Endothelial cell of umbilical vein (primary cell): ENCODE data around the gene ANKRD44. TPM values are rescaled to one million over a fixed set of nuclear protein-coding genes. Genes with fewer than 3 reads are reported as not detected.

Experiments used
- BruUV-seq: library from RNA; stranded (reverse); fragments of 400-500 nt; replicated peaks from 2 replicates; lab custom pipeline; 2021; lab: Mats Ljungman, UMichigan
- CTCF ChIA-PET: fragments of 300-600, 350-600 bp; sonication (Branson Sonifier 250); formaldehyde crosslinking; loops from one replicate; lab custom pipeline; 2021; ENCODE audit warnings: antibody characterized with exemption, inconsistent platforms; lab: Charles Lee
- POLR2A ChIA-PET: fragments of 300-600, 350-600 bp; sonication (Branson Sonifier 250); formaldehyde crosslinking; loops from one replicate; lab custom pipeline; 2021; ENCODE audit warnings: antibody characterized with exemption, inconsistent platforms; lab: Charles Lee
- DNase-seq: peaks from one replicate; pipeline ENCODE4 v3.0.0-alpha.2; 2011; ENCODE audit warnings: low read depth, low spot score
- FAIRE-seq: peaks from 2 replicates; lab custom pipeline; 2011; peaks lifted over from hg19 to GRCh38; lab: Jason Lieb, UNC
- H2AFZ ChIP-seq: 2 replicates; pipeline ENCODE4 v1.6.0; 2012; ENCODE audit warnings: low read depth, low read length, control low read depth, inconsistent platforms
- H3K27ac ChIP-seq: 2 replicates; pipeline ENCODE4 v1.5.1; 2011; ENCODE audit warnings: low read depth, mild to moderate bottlenecking, control low read depth, low read length, moderate library complexity; ENCODE audit not compliant: insufficient read depth
- H3K27me3 ChIP-seq, 2 experiments: 2 replicates each; pipeline versions ENCODE4 v1.6.0 to v1.6.1; 2011; ENCODE audit warnings: low read length in 2 of 2, mixed read lengths in 1 of 2; ENCODE audit not compliant: control insufficient read depth in 2 of 2, insufficient read depth in 2 of 2
- H3K36me3 ChIP-seq, 2 experiments: 2 replicates in 1 of 2; 3 replicates in 1 of 2; pipeline ENCODE4 v1.5.1; 2011; ENCODE audit warnings: low read length in 2 of 2, mild to moderate bottlenecking in 1 of 2, moderate library complexity in 1 of 2; ENCODE audit not compliant: control insufficient read depth in 2 of 2, insufficient read depth in 2 of 2; ENCODE audit errors: extremely low read depth in 1 of 2
- H3K4me1 ChIP-seq: 3 replicates; pipeline ENCODE4 v1.5.1; 2011; ENCODE audit warnings: mild to moderate bottlenecking, low read length; ENCODE audit not compliant: control insufficient read depth, insufficient read depth; ENCODE audit errors: extremely low read depth
- H3K4me2 ChIP-seq: 2 replicates; pipeline ENCODE4 v1.6.1; 2011; ENCODE audit warnings: low read length, control low read depth, mixed read lengths; ENCODE audit not compliant: insufficient read depth
- H3K4me3 ChIP-seq, 3 experiments: fragments of 200-600 bp in 1 of 3; sonication (generic), shearing (Covaris generic) in 1 of 3; replicated peaks in 1 of 3; 2 replicates each; pipeline ENCODE4 v1.5.1; 2011 to 2016; ENCODE audit warnings: control low read depth in 3 of 3, low read length in 3 of 3, mild to moderate bottlenecking in 2 of 3, inconsistent platforms in 1 of 3, low read depth in 1 of 3, moderate library complexity in 1 of 3; ENCODE audit not compliant: insufficient read depth in 1 of 3
- H3K79me2 ChIP-seq: 2 replicates; pipeline ENCODE4 v1.6.0; 2012; ENCODE audit warnings: low read length, inconsistent platforms; ENCODE audit not compliant: control insufficient read depth, insufficient read depth
- H3K9ac ChIP-seq: replicated peaks from 2 replicates; pipeline ENCODE3; 2011; ENCODE audit warnings: low read length, control low read depth; ENCODE audit not compliant: insufficient read depth; ENCODE audit errors: extremely low read depth
- H3K9me1 ChIP-seq: replicated peaks from 3 replicates; pipeline ENCODE4 v1.6.0; 2011; ENCODE audit warnings: mild to moderate bottlenecking, low read length; ENCODE audit not compliant: control insufficient read depth, insufficient read depth; ENCODE audit errors: extremely low read depth
- H3K9me3 ChIP-seq: replicated peaks from 2 replicates; pipeline ENCODE4 v1.5.1; 2012; ENCODE audit warnings: low read length, inconsistent platforms; ENCODE audit not compliant: control insufficient read depth, insufficient read depth
- H4K20me1 ChIP-seq: replicated peaks from 2 replicates; pipeline ENCODE3; 2011; ENCODE audit warnings: mild to moderate bottlenecking, low read length; ENCODE audit not compliant: control insufficient read depth, insufficient read depth; ENCODE audit errors: extremely low read depth
- CTCF ChIP-seq, 2 donors: IDR thresholded peaks; 1 replicate in 1 of 2; 2 replicates in 1 of 2; pipeline ENCODE4 v1.5.1; 2011; ENCODE audit warnings: low read length in 2 of 2, mild to moderate bottlenecking in 2 of 2, moderate library complexity in 2 of 2, control low read depth in 1 of 2, inconsistent platforms in 1 of 2, low read depth in 1 of 2; ENCODE audit not compliant: insufficient read depth in 1 of 2; ENCODE audit errors: extremely low read depth in 1 of 2
- EZH2 ChIP-seq: IDR thresholded peaks from 2 replicates; pipeline ENCODE4 v1.6.1; 2012; ENCODE audit warnings: borderline replicate concordance, low read depth, mild to moderate bottlenecking, moderate library complexity, low read length, inconsistent platforms; ENCODE audit not compliant: severe bottlenecking
- FOS ChIP-seq: IDR thresholded peaks from 2 replicates; pipeline ENCODE4 v1.6.1; 2011; ENCODE audit warnings: mild to moderate bottlenecking, low read length, moderate library complexity, borderline replicate concordance; ENCODE audit not compliant: insufficient read depth
- GATA2 ChIP-seq: IDR thresholded peaks from 2 replicates; pipeline ENCODE4 v1.7.0; 2011; ENCODE audit warnings: low read depth, mild to moderate bottlenecking, moderate library complexity, mixed read lengths, low read length; ENCODE audit not compliant: insufficient read length, insufficient read depth
- JUN ChIP-seq: IDR thresholded peaks from 2 replicates; pipeline ENCODE4 v1.6.1; 2011; ENCODE audit warnings: borderline replicate concordance, low read depth; ENCODE audit not compliant: insufficient read length, insufficient read depth
- MAX ChIP-seq: IDR thresholded peaks from 2 replicates; pipeline ENCODE4 v1.6.1; 2011; ENCODE audit not compliant: insufficient read depth, insufficient read length
- MYC ChIP-seq: IDR thresholded peaks from one replicate; pipeline ENCODE4 v1.6.1; 2011; ENCODE audit warnings: mild to moderate bottlenecking, low read depth, low read length
- POLR2A ChIP-seq: IDR thresholded peaks from 2 replicates; pipeline ENCODE4 v1.6.1; 2012; ENCODE audit warnings: low read depth, mild to moderate bottlenecking, control low read depth, low read length
- POLR2AphosphoS5 ChIP-seq: IDR thresholded peaks from 2 replicates; pipeline ENCODE4 v1.6.1; 2012; ENCODE audit warnings: low read depth, mild to moderate bottlenecking, control low read depth, low read length, moderate library complexity; ENCODE audit not compliant: insufficient read depth
- dilution Hi-C: fragments of 300-500 bp; cut with MboI; formaldehyde crosslinking; loops from one replicate; pipeline ENCODE4 v1.15.0; 2019; ENCODE audit warnings: low sequenced_read_pairs; ENCODE audit not compliant: extremely low pct_ligation_motif_present
- intact Hi-C: fragments of 100-400 bp; cut with micrococcal nuclease; formaldehyde crosslinking; loops from one replicate; pipeline ENCODE4 v1.10.0; 2022
- polyA plus RNA-seq, 4 experiments: library from polyadenylated mRNA; depleted of rRNA in 3 of 4; stranded (reverse) in 3 of 4; unstranded in 1 of 4; fragments of >200 nt; gene quantifications; 2 replicates each; pipeline versions ENCODE4 v1.2.1 to v1.2.3, GENCODE V29; 2011 to 2012; ENCODE audit warnings: missing spikeins in 1 of 4
- total RNA-seq: library from RNA; stranded (reverse); gene quantifications from 2 replicates; pipeline ENCODE4 v1.2.3, GENCODE V29; 2021

Gene ANKRD44
- total and polyA plus RNA-seq, 2 donors (not counting 3 experiments of a cell fraction or from before 2014, with no cell fraction given), result 3.4 to 6.1 TPM

GRCh38 chr2:197198890-197199289 lies 111.7 kb downstream of the ANKRD44 start:
- ChIA-PET CTCF (interaction anchor here (1.1 to 1.4 kb wide), 3 partner anchors 65 to 108 kb away, joined by 3 to 4 read pairs (median 4); no protein-coding TSS in a partner anchor), POLR2A (no interaction called here)
- FAIRE-seq (peak; percentile 31), DNase-seq (no peak)
- intact Hi-C loops (no loop called here), dilution Hi-C loops (no loop called here)
- Histone ChIP-seq H3K27me3 (peaks cover 0 to 2% of the 10 kb centered on the region in 2 experiments), H2AFZ (no peak overlapping the region), H3K9ac (no peak overlapping the region), H3K79me2 (no peaks in the 10 kb centered on the region), H4K20me1 (no peaks in the 10 kb centered on the region), H3K9me3 (no peaks in the 10 kb centered on the region), H3K4me3 (no peak overlapping the region), H3K4me2 (no peak overlapping the region), H3K27ac (no peak overlapping the region), H3K9me1 (no peaks in the 10 kb centered on the region), H3K4me1 (peaks cover 8% of the 10 kb centered on the region), H3K36me3 (no peaks in the 10 kb centered on the region)
- TF ChIP-seq JUN (no peak), POLR2AphosphoS5 (no peak), EZH2 (no peak), FOS (no peak), MYC (no peak), POLR2A (no peak)
- BruUV-seq, result no TSS peak

GRCh38 chr2:197197895-197198311 lies 112.7 kb downstream of the ANKRD44 start:
- POLR2A ChIA-PET, result no interaction called here
- intact Hi-C loops, result no loop called here

More at GRCh38 chr2:197197895-197198311, 112.7 kb downstream of the ANKRD44 start:
- H3K9me3 ChIP-seq, result no peaks in the 10 kb centered on the region
- H2AFZ ChIP-seq, result no peak overlapping the region
- H3K9me1 ChIP-seq, result no peaks in the 10 kb centered on the region
- no peak overlapping the region for H3K4me2 ChIP-seq
- H3K36me3 ChIP-seq, result no peaks in the 10 kb centered on the region
- peaks cover 8% of the 10 kb centered on the region for H3K4me1 ChIP-seq
- FAIRE-seq (no peak), DNase-seq (no peak)
- H3K9ac ChIP-seq, result no peak overlapping the region
- peaks cover 0 to 2% of the 10 kb centered on the region in 2 experiments for H3K27me3 ChIP-seq
- CTCF ChIA-PET, result interaction anchor here (1.2 kb wide), 1 partner anchor 84 kb away, joined by 4 read pairs; no protein-coding TSS in a partner anchor
- dilution Hi-C loops, result no loop called here
- no peak overlapping the region for H3K27ac ChIP-seq
- no peak overlapping the region for H3K4me3 ChIP-seq
- BruUV-seq, result no TSS peak
- H3K79me2 ChIP-seq, result no peaks in the 10 kb centered on the region
- TF ChIP-seq GATA2 (no peak), CTCF (IDR thresholded peaks at IDR 0.05; ENCODE audit: extremely low read depth in 1 of 2, insufficient read depth in 1 of 2, low read depth in 1 of 2, low read length in 2 of 2) (no peak), MAX (no peak)
- no peaks in the 10 kb centered on the region for H4K20me1 ChIP-seq
